Lower leg skin (tissue), 3 donors: Measurements from ENCODE around the gene CDRT4.

Experiments used
- POLR2A ChIP-seq, 2 donors: fragments of 450-650 bp; IDR thresholded peaks; one replicate each; pipeline ENCODE4 v1.6.1; 2016 to 2017; ENCODE audit warnings: antibody characterized with exemption in 2 of 2, mild to moderate bottlenecking in 1 of 2, moderate library complexity in 1 of 2
- TF ChIP-seq, protein P1 (sequence below), 3 donors: fragments of 450-650 bp; IDR thresholded peaks; one replicate each; pipeline ENCODE4 v1.5.1; 2016; ENCODE audit warnings: antibody characterized with exemption in 3 of 3, mild to moderate bottlenecking in 3 of 3, moderate library complexity in 2 of 3

DNA sequence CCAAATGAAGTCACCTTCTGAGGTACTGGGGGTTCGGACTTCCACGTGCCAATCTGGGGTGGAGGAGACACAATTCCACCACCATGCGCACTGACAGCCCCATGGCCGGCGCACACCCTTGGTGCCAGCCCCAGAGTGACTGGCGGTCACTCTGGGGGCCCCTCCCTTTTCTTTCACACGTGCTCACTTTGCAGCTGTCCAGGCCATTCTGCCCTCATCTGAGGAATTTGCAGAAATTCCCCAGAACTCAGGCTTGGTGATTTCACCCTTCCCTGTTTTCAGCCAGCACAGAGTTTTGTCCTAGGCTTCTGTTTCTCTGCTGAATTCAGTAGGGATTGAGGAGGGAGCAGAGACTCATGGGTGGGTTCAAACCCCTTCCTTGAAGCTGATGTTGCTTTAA, 54.8 kb downstream of the CDRT4 start:
- TF ChIP-seq, protein P1, sequence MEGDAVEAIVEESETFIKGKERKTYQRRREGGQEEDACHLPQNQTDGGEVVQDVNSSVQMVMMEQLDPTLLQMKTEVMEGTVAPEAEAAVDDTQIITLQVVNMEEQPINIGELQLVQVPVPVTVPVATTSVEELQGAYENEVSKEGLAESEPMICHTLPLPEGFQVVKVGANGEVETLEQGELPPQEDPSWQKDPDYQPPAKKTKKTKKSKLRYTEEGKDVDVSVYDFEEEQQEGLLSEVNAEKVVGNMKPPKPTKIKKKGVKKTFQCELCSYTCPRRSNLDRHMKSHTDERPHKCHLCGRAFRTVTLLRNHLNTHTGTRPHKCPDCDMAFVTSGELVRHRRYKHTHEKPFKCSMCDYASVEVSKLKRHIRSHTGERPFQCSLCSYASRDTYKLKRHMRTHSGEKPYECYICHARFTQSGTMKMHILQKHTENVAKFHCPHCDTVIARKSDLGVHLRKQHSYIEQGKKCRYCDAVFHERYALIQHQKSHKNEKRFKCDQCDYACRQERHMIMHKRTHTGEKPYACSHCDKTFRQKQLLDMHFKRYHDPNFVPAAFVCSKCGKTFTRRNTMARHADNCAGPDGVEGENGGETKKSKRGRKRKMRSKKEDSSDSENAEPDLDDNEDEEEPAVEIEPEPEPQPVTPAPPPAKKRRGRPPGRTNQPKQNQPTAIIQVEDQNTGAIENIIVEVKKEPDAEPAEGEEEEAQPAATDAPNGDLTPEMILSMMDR (IDR thresholded peaks at IDR 0.05) = no peak
- TF ChIP-seq POLR2A (IDR thresholded peaks at IDR 0.05) = no peak
